ENCODE data around the gene MIF4GD. TPM values are rescaled to one million over a fixed set of nuclear protein-coding genes. Genes with fewer than 3 reads are reported as not detected.
"Not testable (repeated sequence)": the region's sequence is repeated elsewhere in the genome, so short reads cannot be mapped to it uniquely, and the experiment has no call there.

The MIF4GD gene
- total and polyA plus RNA-seq, 2 donors = 9.0 to 42.9 TPM

- DNase-seq (ENCODE audit: extremely low spot score) = no peak
- peak overlapping the region; percentile 88 for H3K4me3 ChIP-seq (ENCODE audit: low read depth, low read length)
- 2% methylated on average over 31 of the region's 31 CpGs for WGBS
- peak overlapping the region; percentile 89 for H3K27ac ChIP-seq (ENCODE audit: low read depth)
- peaks cover 2% of the 10 kb centered on the region for H3K4me1 ChIP-seq (ENCODE audit: insufficient read depth)
- peaks cover 5% of the 10 kb centered on the region for H3K36me3 ChIP-seq (ENCODE audit: insufficient read depth)
Observed at GRCh38 chr17:75260641-75261335, 10.2 kb downstream of the MIF4GD start.

DNA sequence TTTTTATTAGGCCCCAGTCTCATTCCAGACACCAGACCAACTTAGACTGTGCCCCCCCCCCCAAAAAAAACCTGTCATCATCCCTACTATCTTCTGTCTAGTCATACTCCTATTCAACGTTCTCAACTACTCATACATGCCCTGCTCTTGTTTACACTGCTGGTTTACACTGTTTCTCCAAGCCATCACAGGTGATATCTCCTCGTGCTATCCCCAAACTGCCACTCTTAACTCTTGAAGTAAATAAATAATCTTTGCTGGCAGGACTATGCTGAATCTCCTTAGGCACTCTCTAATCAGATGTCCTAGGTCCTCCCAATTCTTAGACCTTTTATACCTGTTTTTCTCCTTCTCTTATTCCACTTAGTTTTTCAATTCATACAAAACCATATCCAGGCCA is 13.8 kb downstream of the MIF4GD start:
- H3K27ac ChIP-seq (ENCODE audit: low read depth); DNase-seq (ENCODE audit: extremely low spot score); H3K4me3 ChIP-seq (ENCODE audit: low read depth, low read length); H3K4me1 ChIP-seq (ENCODE audit: insufficient read depth); H3K36me3 ChIP-seq (ENCODE audit: insufficient read depth): not testable (repeated sequence)
- WGBS = 50% methylated on average over 2 of the region's 2 CpGs

- 70% methylated on average over 10 of the region's 11 CpGs for WGBS
- not testable (repeated sequence) for H3K4me3 ChIP-seq (ENCODE audit: low read depth, low read length); H3K27ac ChIP-seq (ENCODE audit: low read depth); H3K36me3 ChIP-seq (ENCODE audit: insufficient read depth); H3K4me1 ChIP-seq (ENCODE audit: insufficient read depth); DNase-seq (ENCODE audit: extremely low spot score)
Observed at GRCh38 chr17:75255954-75256698, 14.9 kb downstream of the MIF4GD start.

GRCh38 chr17:75252039-75252816 is 18.8 kb downstream of the MIF4GD start:
- 88% methylated on average over 8 of the region's 8 CpGs for WGBS

DNA sequence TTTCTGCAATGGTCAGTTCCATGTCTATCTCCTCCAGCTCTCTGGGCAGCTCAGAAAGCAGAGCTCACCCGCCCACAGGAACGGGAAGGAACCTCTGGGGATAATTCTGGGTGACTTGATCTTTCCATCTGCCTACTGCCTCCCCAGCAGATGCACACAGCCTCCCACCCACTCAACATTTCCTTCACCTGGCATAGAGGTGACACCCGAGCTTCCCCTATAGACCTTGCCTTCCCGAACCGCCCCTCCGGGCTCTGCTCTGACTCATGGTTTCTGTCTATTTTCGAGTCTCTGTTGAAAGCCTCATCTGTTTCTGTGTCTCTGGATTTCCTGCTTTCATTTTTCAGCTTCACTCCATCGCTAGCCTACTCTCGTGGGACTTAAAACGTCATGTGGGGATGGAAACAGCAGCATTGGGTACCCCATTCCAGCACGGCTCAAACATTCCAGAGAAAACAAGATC is 21.0 kb downstream of the MIF4GD start:
- Histone ChIP-seq H3K36me3 (ENCODE audit: insufficient read depth) (peaks cover 5% of the 10 kb centered on the region), H3K4me3 (ENCODE audit: low read depth, low read length) (no peak overlapping the region), H3K27ac (ENCODE audit: low read depth) (no peak overlapping the region), H3K4me1 (ENCODE audit: insufficient read depth) (no peaks in the 10 kb centered on the region)
- whole genome bisulfite sequencing = 65% methylated on average over 11 of the region's 11 CpGs
- DNase-seq (ENCODE audit: extremely low spot score) = no peak

More at GRCh38 chr17:75252039-75252816, 18.8 kb downstream of the MIF4GD start:
- DNase-seq (ENCODE audit: extremely low spot score) = no peak
- no peaks in the 10 kb centered on the region for H3K36me3 ChIP-seq (ENCODE audit: insufficient read depth)
- no peak overlapping the region for H3K27ac ChIP-seq (ENCODE audit: low read depth)
- H3K4me1 ChIP-seq (ENCODE audit: insufficient read depth) = no peaks in the 10 kb centered on the region
- no peak overlapping the region for H3K4me3 ChIP-seq (ENCODE audit: low read depth, low read length)

GRCh38 chr17:75249564-75249963 is 21.5 kb downstream of the MIF4GD start:
- H3K4me1 ChIP-seq (ENCODE audit: insufficient read depth) = no peaks in the 10 kb centered on the region
- 78% methylated on average over 4 of the region's 4 CpGs for whole genome bisulfite sequencing
- no peak for DNase-seq (ENCODE audit: extremely low spot score)
- peaks cover 8% of the 10 kb centered on the region for H3K36me3 ChIP-seq (ENCODE audit: insufficient read depth)
- no peak overlapping the region for H3K27ac ChIP-seq (ENCODE audit: low read depth)
- no peak overlapping the region for H3K4me3 ChIP-seq (ENCODE audit: low read depth, low read length)

- H3K4me1 ChIP-seq (ENCODE audit: insufficient read depth) = no peaks in the 10 kb centered on the region
- H3K27ac ChIP-seq (ENCODE audit: low read depth) = no peak overlapping the region
- WGBS = 94% methylated on average over 12 of the region's 12 CpGs
- H3K36me3 ChIP-seq (ENCODE audit: insufficient read depth) = peaks cover 10% of the 10 kb centered on the region
- no peak for DNase-seq (ENCODE audit: extremely low spot score)
- no peak overlapping the region for H3K4me3 ChIP-seq (ENCODE audit: low read depth, low read length)
Observed at GRCh38 chr17:75246404-75246803, 24.6 kb downstream of the MIF4GD start.

- no peak overlapping the region for H3K27ac ChIP-seq (ENCODE audit: low read depth)
- DNase-seq (ENCODE audit: extremely low spot score) = no peak
- no peaks in the 10 kb centered on the region for H3K4me1 ChIP-seq (ENCODE audit: insufficient read depth)
- WGBS = 82% methylated on average over 6 of the region's 6 CpGs
- peaks cover 10% of the 10 kb centered on the region for H3K36me3 ChIP-seq (ENCODE audit: insufficient read depth)
- no peak overlapping the region for H3K4me3 ChIP-seq (ENCODE audit: low read depth, low read length)
Observed at GRCh38 chr17:75245011-75245410, 26.0 kb downstream of the MIF4GD start.

GRCh38 chr17:75244133-75244866 is 26.7 kb downstream of the MIF4GD start:
- H3K36me3 ChIP-seq (ENCODE audit: insufficient read depth) = peaks cover 10% of the 10 kb centered on the region
- DNase-seq (ENCODE audit: extremely low spot score) = no peak

DNA sequence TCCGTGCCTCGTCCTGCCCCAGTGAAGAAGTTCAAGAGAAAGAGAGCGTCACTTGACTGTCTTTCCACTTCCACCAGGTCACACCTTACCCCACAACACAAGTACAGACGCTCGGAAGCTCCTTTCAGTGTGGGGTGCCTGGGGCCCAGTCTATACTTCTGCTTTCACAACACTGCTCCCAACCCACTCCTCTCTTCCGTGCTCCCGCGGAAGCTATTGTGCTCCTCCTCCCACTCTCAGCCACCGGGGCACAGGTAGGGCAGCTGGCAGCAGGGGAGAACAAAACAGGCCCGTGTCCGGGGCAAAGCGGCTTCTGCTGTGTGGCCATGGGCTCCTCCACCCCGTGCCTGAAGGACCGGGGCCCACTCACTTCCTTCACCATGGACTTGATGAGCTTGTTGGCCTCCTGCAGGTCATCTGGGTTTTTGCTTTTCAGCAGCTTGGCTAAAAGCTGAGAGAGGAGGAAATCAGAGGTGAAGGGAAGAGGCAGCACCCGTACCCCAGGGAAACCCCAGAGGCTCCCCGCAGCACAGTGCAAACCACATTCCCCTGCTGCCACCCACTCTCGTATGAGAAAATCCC is 28.5 kb downstream of the MIF4GD start:
- WGBS = 88% methylated on average over 17 of the region's 17 CpGs
- Histone ChIP-seq H3K4me1 (ENCODE audit: insufficient read depth) (no peaks in the 10 kb centered on the region), H3K36me3 (ENCODE audit: insufficient read depth) (peaks cover 10% of the 10 kb centered on the region), H3K4me3 (ENCODE audit: low read depth, low read length) (no peak overlapping the region), H3K27ac (ENCODE audit: low read depth) (no peak overlapping the region)
- no peak for DNase-seq (ENCODE audit: extremely low spot score)

More at GRCh38 chr17:75244133-75244866, 26.7 kb downstream of the MIF4GD start:
- 89% methylated on average over 22 of the region's 22 CpGs for WGBS
- Histone ChIP-seq H3K27ac (ENCODE audit: low read depth) (no peak overlapping the region), H3K4me1 (ENCODE audit: insufficient read depth) (no peaks in the 10 kb centered on the region), H3K4me3 (ENCODE audit: low read depth, low read length) (no peak overlapping the region)

DNA sequence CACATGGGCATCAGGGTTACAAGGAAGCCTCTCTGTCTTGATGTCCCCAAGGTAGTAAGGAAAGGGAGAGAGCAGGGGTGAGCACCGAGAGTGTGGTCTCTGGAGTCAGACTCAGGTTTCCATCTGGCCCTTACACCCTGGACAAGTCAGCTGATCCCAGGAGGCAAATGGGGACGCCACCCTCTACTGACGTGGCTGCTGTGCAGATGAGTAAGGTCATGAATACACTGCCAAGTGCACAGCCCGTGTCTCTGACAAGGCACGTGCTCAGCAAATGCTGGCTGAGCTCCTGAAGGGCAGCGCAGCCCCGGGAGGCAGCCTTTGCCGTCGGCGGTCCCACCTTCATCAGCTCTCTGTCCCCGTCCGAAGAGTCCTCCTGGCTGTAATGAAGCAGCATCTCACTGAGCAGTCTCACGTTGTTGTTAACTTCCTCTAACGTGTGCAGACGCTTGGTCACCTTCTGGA is 29.0 kb downstream of the MIF4GD start:
- Histone ChIP-seq H3K36me3 (ENCODE audit: insufficient read depth) (peaks cover 10% of the 10 kb centered on the region), H3K4me3 (ENCODE audit: low read depth, low read length) (no peak overlapping the region), H3K27ac (ENCODE audit: low read depth) (no peak overlapping the region), H3K4me1 (ENCODE audit: insufficient read depth) (no peaks in the 10 kb centered on the region)
- WGBS = 80% methylated on average over 15 of the region's 15 CpGs
- no peak for DNase-seq (ENCODE audit: extremely low spot score)

GRCh38 chr17:75241502-75241901 is 29.5 kb downstream of the MIF4GD start:
- H3K4me3 ChIP-seq (ENCODE audit: low read depth, low read length) = no peak overlapping the region
- H3K27ac ChIP-seq (ENCODE audit: low read depth) = no peak overlapping the region
- no peaks in the 10 kb centered on the region for H3K4me1 ChIP-seq (ENCODE audit: insufficient read depth)
- peaks cover 10% of the 10 kb centered on the region for H3K36me3 ChIP-seq (ENCODE audit: insufficient read depth)
- WGBS = 92% methylated on average over 9 of the region's 9 CpGs
- no peak for DNase-seq (ENCODE audit: extremely low spot score)

DNA sequence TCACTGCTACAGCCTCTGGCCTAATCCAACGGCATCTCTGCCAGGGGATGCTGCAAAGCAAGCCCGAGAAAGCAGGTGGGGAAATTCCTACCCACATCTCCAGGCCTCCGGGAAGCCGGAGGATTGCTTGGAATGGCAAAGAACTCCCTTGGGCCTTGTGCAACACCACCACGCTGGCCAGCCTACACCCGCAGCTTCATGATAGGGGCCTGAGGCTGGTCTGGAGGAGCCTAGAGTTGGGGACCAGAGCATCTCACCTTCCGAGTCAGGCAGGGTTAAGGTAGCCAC is 29.9 kb downstream of the MIF4GD start:
- WGBS = 85% methylated on average over 7 of the region's 7 CpGs
- DNase-seq (ENCODE audit: extremely low spot score) = no peak
- Histone ChIP-seq H3K27ac (ENCODE audit: low read depth) (no peak overlapping the region), H3K36me3 (ENCODE audit: insufficient read depth) (peaks cover 8% of the 10 kb centered on the region), H3K4me1 (ENCODE audit: insufficient read depth) (no peaks in the 10 kb centered on the region), H3K4me3 (ENCODE audit: low read depth, low read length) (no peak overlapping the region)
